Thyroid gland (tissue), 4 donors: ENCODE measurements around the gene NDE1. TPM values are rescaled to one million over a fixed set of nuclear protein-coding genes. Genes with fewer than 3 reads are reported as not detected.

Source experiments
- DNase-seq, 2 donors: peaks; one replicate each; pipeline ENCODE4 v3.0.0-alpha.2; 2019
- H3K27ac ChIP-seq, 3 donors: fragments of 200-600 bp; sonication (generic); 1 replicate in 2 of 3; 2 replicates in 1 of 3; pipeline ENCODE4 v1.5.1; 2016 to 2019; ENCODE audit warnings: mild to moderate bottlenecking in 1 of 3, moderate library complexity in 1 of 3
- H3K27me3 ChIP-seq: fragments of 200-600 bp; sonication (generic); one replicate; pipeline ENCODE4 v1.5.1; 2019
- H3K36me3 ChIP-seq, 2 donors: fragments of 200-600 bp; sonication (generic); one replicate each; pipeline ENCODE4 v1.5.1; 2016 to 2019
- H3K4me1 ChIP-seq, 2 donors: fragments of 200-600 bp; sonication (generic); one replicate each; pipeline ENCODE4 v1.5.1; 2017 to 2019
- H3K4me3 ChIP-seq, 3 donors: fragments of 200-600 bp; sonication (generic); replicated peaks in 1 of 3; 1 replicate in 2 of 3; 2 replicates in 1 of 3; pipeline ENCODE4 v1.5.1; 2016; ENCODE audit warnings: mild to moderate bottlenecking in 1 of 3
- H3K9me3 ChIP-seq: fragments of 200-600 bp; sonication (generic); one replicate; pipeline ENCODE4 v1.5.1; 2017
- CTCF ChIP-seq, 6 experiments: fragments of 200-600 bp in 3 of 6; fragments of 450-650 bp in 3 of 6; sonication (generic) in 3 of 6; IDR thresholded peaks; one replicate each; pipeline ENCODE4 v1.5.1; 2016 to 2019; ENCODE audit warnings: antibody characterized with exemption in 6 of 6, mild to moderate bottlenecking in 2 of 6, inconsistent platforms in 1 of 6, moderate library complexity in 1 of 6
- POLR2A ChIP-seq, 2 donors: fragments of 450-650 bp; IDR thresholded peaks; one replicate each; pipeline ENCODE4 v1.6.1; 2017; ENCODE audit warnings: antibody characterized with exemption in 2 of 2, mild to moderate bottlenecking in 2 of 2, moderate library complexity in 1 of 2
- WGBS, 2 donors: methylation state at CpG; one replicate each; pipeline ENCODE4 v1.1.5; 2017; 5-methylcytosine and 5-hydroxymethylcytosine counted together
- intact Hi-C: fragments of 100-400 bp; cut with DNase I; formaldehyde crosslinking; loops from one replicate; pipeline ENCODE4 v1.15.1; 2023
- total RNA-seq, 4 donors: library from RNA; depleted of rRNA; stranded (reverse); fragments of >200 nt; gene quantifications; one replicate each; pipeline ENCODE4 v1.2.3, GENCODE V29; 2016

The NDE1 gene
- total RNA-seq, 4 donors from 2014 or later = 7.7 to 21.3 (median 14.7) TPM

GRCh38 chr16:15621889-15622288, 28.2 kb upstream of the NDE1 start:
- WGBS, 2 donors = 95% methylated on average over 8 of the region's 8 CpGs

GRCh38 chr16:15631730-15632409, 18.2 kb upstream of the NDE1 start:
- Histone ChIP-seq H3K4me3 (no peak overlapping the region), H3K27me3 (no peaks in the 10 kb centered on the region), H3K27ac (no peak overlapping the region), H3K36me3 (peaks cover 39 to 46% of the 10 kb centered on the region in 2 donors), H3K4me1 (peaks cover 0 to 5% of the 10 kb centered on the region in 2 donors), H3K9me3 (no peaks in the 10 kb centered on the region)
- no peak for DNase-seq
- WGBS, 2 donors = 97 to 100% methylated on average over 2 of the region's 2 CpGs
- intact Hi-C loops = no loop called here
- TF ChIP-seq POLR2A (IDR thresholded peaks at IDR 0.05) = no peak

More at GRCh38 chr16:15621889-15622288, 28.2 kb upstream of the NDE1 start:
- H3K27ac ChIP-seq = no peak overlapping the region
- intact Hi-C loops = no loop called here
- no peaks in the 10 kb centered on the region for H3K27me3 ChIP-seq
- no peak for DNase-seq
- H3K4me3 ChIP-seq = no peak overlapping the region
- no peak for TF ChIP-seq CTCF (IDR thresholded peaks at IDR 0.05)
- no peak for TF ChIP-seq POLR2A (IDR thresholded peaks at IDR 0.05)
- peaks cover 0 to 6% of the 10 kb centered on the region in 2 donors for H3K4me1 ChIP-seq
- no peaks in the 10 kb centered on the region for H3K9me3 ChIP-seq
- peaks cover 58 to 67% of the 10 kb centered on the region in 2 donors for H3K36me3 ChIP-seq

GRCh38 chr16:15635926-15636325, 14.1 kb upstream of the NDE1 start:
- H3K9me3 ChIP-seq = no peaks in the 10 kb centered on the region
- 93 to 97% methylated on average over 9 of the region's 9 CpGs for WGBS, 2 donors
- DNase-seq = no peak
- H3K36me3 ChIP-seq = peaks cover 51 to 57% of the 10 kb centered on the region in 2 donors
- intact Hi-C loops = no loop called here
- no peaks in the 10 kb centered on the region for H3K4me1 ChIP-seq
- H3K27ac ChIP-seq = no peak overlapping the region
- H3K27me3 ChIP-seq = no peaks in the 10 kb centered on the region
- H3K4me3 ChIP-seq = no peak overlapping the region
- TF ChIP-seq POLR2A (IDR thresholded peaks at IDR 0.05) (no peak), CTCF (IDR thresholded peaks at IDR 0.05) (no peak)

GRCh38 chr16:15636392-15636873, 13.6 kb upstream of the NDE1 start:
- Histone ChIP-seq H3K36me3 (peaks cover 48 to 52% of the 10 kb centered on the region in 2 donors), H3K4me1 (peaks cover under 1 to 3% of the 10 kb centered on the region in 2 donors), H3K4me3 (no peak overlapping the region), H3K27ac (no peak overlapping the region), H3K27me3 (no peaks in the 10 kb centered on the region), H3K9me3 (no peaks in the 10 kb centered on the region)
- no peak for DNase-seq
- no peak for TF ChIP-seq POLR2A (IDR thresholded peaks at IDR 0.05)
- no peak for TF ChIP-seq CTCF (IDR thresholded peaks at IDR 0.05)
- intact Hi-C loops = no loop called here

GRCh38 chr16:15639061-15639568, 10.9 kb upstream of the NDE1 start:
- no peaks in the 10 kb centered on the region for H3K27me3 ChIP-seq
- H3K36me3 ChIP-seq = peaks cover 42% of the 10 kb centered on the region in 2 donors
- H3K27ac ChIP-seq = no peak overlapping the region
- DNase-seq = no peak
- peaks cover 10 to 15% of the 10 kb centered on the region in 2 donors for H3K4me1 ChIP-seq
- intact Hi-C loops = no loop called here
- no peak overlapping the region for H3K4me3 ChIP-seq
- 75 to 81% methylated on average over 11 of the region's 11 CpGs for WGBS, 2 donors
- H3K9me3 ChIP-seq = no peaks in the 10 kb centered on the region
- TF ChIP-seq CTCF (IDR thresholded peaks at IDR 0.05) (no peak), POLR2A (IDR thresholded peaks at IDR 0.05) (no peak)
